HG03060 (cell line): ENCODE measurements around the gene NCAPH2.

Experiments used
- ATAC-seq: cut with Tn5 transposase; IDR thresholded peaks from one replicate; pipeline ENCODE4 v1.9.1; 2021; ENCODE audit warnings: low read depth, moderate number of reproducible peaks; ENCODE audit not compliant: unreplicated experiment

NCAPH2 gene

GRCh38 chr22:50473855-50474671 is 34.0 kb upstream of the NCAPH2 start:
- ATAC-seq = no peak

- no peak for ATAC-seq
These were observed 33.0 kb upstream of the NCAPH2 start, which contains the start of gene SBF1 for GRCh38 chr22:50474710-50475651. SBF1 (minus strand) TSS chr22:50475035; CDS start chr22:50474840, 195 bp downstream.

- no peak for ATAC-seq
These were observed 32.4 kb upstream of the NCAPH2 start for GRCh38 chr22:50475652-50476002.

- no peak for ATAC-seq
These were observed 31.2 kb upstream of the NCAPH2 start for GRCh38 chr22:50476868-50477267.

GRCh38 chr22:50477923-50478322 is 30.1 kb upstream of the NCAPH2 start:
- no peak for ATAC-seq

- no peak for ATAC-seq
These were observed 28.3 kb upstream of the NCAPH2 start for GRCh38 chr22:50479721-50480120.

GRCh38 chr22:50481045-50481439 is 27.0 kb upstream of the NCAPH2 start:
- ATAC-seq = no peak

- ATAC-seq = no peak
These were observed 26.5 kb upstream of the NCAPH2 start, which contains the start of gene ADM2 for GRCh38 chr22:50481440-50482106. ADM2 (plus strand) TSS chr22:50481543; CDS start chr22:50481848, 305 bp downstream.

- no peak for ATAC-seq
These were observed 25.6 kb upstream of the NCAPH2 start for GRCh38 chr22:50482107-50483074.

- ATAC-seq = no peak
These were observed 24.9 kb upstream of the NCAPH2 start for GRCh38 chr22:50483106-50483505.

GRCh38 chr22:50483556-50483955 is 24.5 kb upstream of the NCAPH2 start:
- no peak for ATAC-seq

GRCh38 chr22:50483977-50484853 is 23.8 kb upstream of the NCAPH2 start:
- no peak for ATAC-seq

- ATAC-seq = no peak
These were observed 22.5 kb upstream of the NCAPH2 start for GRCh38 chr22:50485221-50486131.

GRCh38 chr22:50486561-50487289 is 21.3 kb upstream of the NCAPH2 start, which contains the start of gene MIOX:
MIOX (plus strand) TSS chr22:50486859; CDS start chr22:50486898, 39 bp downstream.
- ATAC-seq = no peak

GRCh38 chr22:50487290-50488005 is 20.6 kb upstream of the NCAPH2 start:
- ATAC-seq = no peak

GRCh38 chr22:50488006-50488677 is 19.9 kb upstream of the NCAPH2 start:
- ATAC-seq = no peak
